Glutamatergic neuron (in vitro differentiated cells): ENCODE data around the gene CLN3. TPM values are rescaled to one million over a fixed set of nuclear protein-coding genes. Genes with fewer than 3 reads are reported as not detected.

ENCODE experiments used
- DNase-seq: peaks from one replicate; pipeline ENCODE4 v3.0.0; 2022
- H3K27ac Mint-ChIP-seq: one replicate; pipeline ENCODE4 v1.8.0; 2020; ENCODE audit warnings: mild to moderate bottlenecking, mixed read lengths, inconsistent platforms; ENCODE audit not compliant: unreplicated experiment
- H3K27me3 Mint-ChIP-seq: one replicate; pipeline ENCODE4 v1.8.0; 2020; ENCODE audit warnings: mild to moderate bottlenecking, moderate library complexity, mixed read lengths, inconsistent platforms; ENCODE audit not compliant: unreplicated experiment
- H3K36me3 Mint-ChIP-seq: one replicate; pipeline ENCODE4 v1.8.0; 2020; ENCODE audit warnings: mild to moderate bottlenecking, mixed read lengths, inconsistent platforms; ENCODE audit not compliant: unreplicated experiment
- H3K4me1 Mint-ChIP-seq: one replicate; pipeline ENCODE4 v1.8.0; 2020; ENCODE audit warnings: mild to moderate bottlenecking, low read depth, mixed read lengths, inconsistent platforms; ENCODE audit not compliant: unreplicated experiment
- H3K4me3 Mint-ChIP-seq: one replicate; pipeline ENCODE4 v1.8.0; 2020; ENCODE audit warnings: mild to moderate bottlenecking, mixed read lengths, inconsistent platforms; ENCODE audit not compliant: unreplicated experiment
- H3K9me3 Mint-ChIP-seq: one replicate; pipeline ENCODE4 v1.8.0; 2020; ENCODE audit warnings: mild to moderate bottlenecking, moderate library complexity, mixed read lengths, inconsistent platforms; ENCODE audit not compliant: unreplicated experiment
- CTCF ChIP-seq: fragments of 200-600 bp; sonication (generic); IDR thresholded peaks from one replicate; pipeline ENCODE4 v1.5.0; 2021; ENCODE audit not compliant: partially characterized antibody, unreplicated experiment
- long read RNA-seq: library from polyadenylated mRNA; unstranded; transcript quantifications from one replicate; pipeline ENCODE4 v2.0.0, GENCODE V29; 2020; ENCODE audit not compliant: unreplicated experiment
- total RNA-seq: library from RNA; stranded (reverse); fragmentation: NEBNext Ultra II Directional; extraction: Animal tissue kit (Norgen Biotek cat#: 25700); gene quantifications from one replicate; pipeline ENCODE4 v1.2.1, GENCODE V29; 2021; ENCODE audit not compliant: unreplicated experiment

Gene CLN3
- total RNA-seq = 29.4 TPM
- long read RNA-seq, transcript CLN3-244 (16 exons, 3,832 nt) = major isoform, 22 of 31 reads
- long read RNA-seq, transcript CLN3-205 (15 exons, 1,876 nt) = minor isoform, 6 of 31 reads
- long read RNA-seq, partial matches to known transcripts = 1 of 31 reads
- long read RNA-seq, other reads (novel, unspliced or antisense) = 0 of 31 reads

- Mint-ChIP-seq H3K27ac (peak within 1 kb of the TSS; percentile 100), H3K27me3 (peaks cover 11% of the 10 kb centered on the region), H3K36me3 (no peaks in the 10 kb centered on the region), H3K4me3 (peak within 1 kb of the TSS; percentile 95), H3K4me1 (no peaks in the 10 kb centered on the region), H3K9me3 (peaks cover 8% of the 10 kb centered on the region)
- no peak for TF ChIP-seq CTCF
- peak; percentile 85 for DNase-seq
Observed at GRCh38 chr16:28491970-28492474, at the start of gene CLN3. Gene CLN3, minus strand, starts transcription at chr16:28492074. Its CDS starts 315 bp downstream, at chr16:28491759.

- peaks cover 4% of the 10 kb centered on the region for H3K9me3 Mint-ChIP-seq
- H3K27me3 Mint-ChIP-seq = peaks cover 12% of the 10 kb centered on the region
- H3K4me3 Mint-ChIP-seq = no peak overlapping the region
- TF ChIP-seq CTCF = no peak
- H3K4me1 Mint-ChIP-seq = peaks cover 4% of the 10 kb centered on the region
- no peaks in the 10 kb centered on the region for H3K36me3 Mint-ChIP-seq
- no peak overlapping the region for H3K27ac Mint-ChIP-seq
- no peak for DNase-seq
Observed at GRCh38 chr16:28540346-28540745, 48.5 kb upstream of the CLN3 start.

- no peak for TF ChIP-seq CTCF
- H3K4me1 Mint-ChIP-seq = peaks cover 7% of the 10 kb centered on the region
- H3K36me3 Mint-ChIP-seq = no peaks in the 10 kb centered on the region
- peaks cover 11% of the 10 kb centered on the region for H3K27me3 Mint-ChIP-seq
- no peak within 1 kb of the TSS for H3K27ac Mint-ChIP-seq
- peaks cover 6% of the 10 kb centered on the region for H3K9me3 Mint-ChIP-seq
- no peak within 1 kb of the TSS for H3K4me3 Mint-ChIP-seq
- DNase-seq = no peak
Observed at GRCh38 chr16:28538733-28539596, 47.1 kb upstream of the CLN3 start, which contains the start of gene NUPR1. Gene NUPR1, minus strand, starts transcription at chr16:28538974. Its CDS starts 67 bp downstream, at chr16:28538907.

- TF ChIP-seq CTCF = no peak
Observed at GRCh38 chr16:28537964-28538732, 46.3 kb upstream of the CLN3 start.

More at GRCh38 chr16:28537964-28538732, 46.3 kb upstream of the CLN3 start:
- Mint-ChIP-seq H3K4me1 (peaks cover 7% of the 10 kb centered on the region), H3K36me3 (no peaks in the 10 kb centered on the region), H3K27ac (no peak overlapping the region), H3K9me3 (peaks cover 6% of the 10 kb centered on the region), H3K27me3 (peaks cover 11% of the 10 kb centered on the region), H3K4me3 (no peak overlapping the region)
- DNase-seq = no peak
